Skeletal muscle satellite cell (primary cell): ENCODE data around the gene BST1. TPM values are rescaled to one million over a fixed set of nuclear protein-coding genes. Genes with fewer than 3 reads are reported as not detected.
A peak's percentile ranks its signal among the peaks of the same experiment; 100 is the strongest.

ENCODE experiments used
- H3K27me3 ChIP-seq: 2 replicates; pipeline ENCODE4 v1.7.0; 2013; ENCODE audit warnings: low read length; ENCODE audit not compliant: control insufficient read depth, insufficient read depth
- H3K36me3 ChIP-seq: 2 replicates; pipeline ENCODE4 v1.7.0; 2013; ENCODE audit warnings: mild to moderate bottlenecking, control low read depth, low read length; ENCODE audit not compliant: insufficient read depth
- H3K4me1 ChIP-seq: 2 replicates; pipeline ENCODE4 v1.7.0; 2013; ENCODE audit warnings: low read length; ENCODE audit not compliant: control insufficient read depth, insufficient read depth
- H3K4me2 ChIP-seq: 2 replicates; pipeline ENCODE4 v1.7.0; 2013; ENCODE audit warnings: mild to moderate bottlenecking, low read length
- H3K4me3 ChIP-seq: 2 replicates; pipeline ENCODE4 v1.7.0; 2013; ENCODE audit warnings: low read length
- H3K9ac ChIP-seq: 2 replicates; pipeline ENCODE4 v1.7.0; 2013; ENCODE audit warnings: mild to moderate bottlenecking, low read depth, low read length, moderate library complexity
- H3K9me3 ChIP-seq: replicated peaks from 2 replicates; pipeline ENCODE4 v1.7.0; 2013; ENCODE audit warnings: mild to moderate bottlenecking, control low read depth, low read length
- total RNA-seq: library from RNA; depleted of rRNA; stranded (reverse); fragments of >200 nt; gene quantifications from 2 replicates; pipeline ENCODE4 v1.2.3, GENCODE V29; 2012; rRNA removed

Gene BST1
- total RNA-seq: 3.8 and 4.8 TPM in 2 replicates

GRCh38 chr4:15702941-15703403 lies at the start of gene BST1:
TSS of gene BST1 (plus strand) at chr4:15703065. CDS start at chr4:15703145, 80 bp downstream.
- Histone ChIP-seq H3K9ac (peak within 1 kb of the TSS; percentile 79), H3K9me3 (no peaks in the 10 kb centered on the region), H3K4me1 (peaks cover 6% of the 10 kb centered on the region), H3K36me3 (no peaks in the 10 kb centered on the region), H3K4me2 (peak within 1 kb of the TSS; percentile 87), H3K27me3 (no peaks in the 10 kb centered on the region), H3K4me3 (peak within 1 kb of the TSS; percentile 74)

GRCh38 chr4:15653420-15653819 lies 49.4 kb upstream of the BST1 start:
- peak overlapping the region; percentile 98 for H3K4me2 ChIP-seq
- peak overlapping the region; percentile 90 for H3K4me3 ChIP-seq
- peak overlapping the region; percentile 98 for H3K9ac ChIP-seq
- no peaks in the 10 kb centered on the region for H3K36me3 ChIP-seq
- H3K27me3 ChIP-seq: no peaks in the 10 kb centered on the region
- H3K4me1 ChIP-seq: peaks cover 34% of the 10 kb centered on the region
- H3K9me3 ChIP-seq: no peaks in the 10 kb centered on the region

GRCh38 chr4:15653864-15654592 lies 48.8 kb upstream of the BST1 start:
- no peaks in the 10 kb centered on the region for H3K27me3 ChIP-seq
- no peaks in the 10 kb centered on the region for H3K36me3 ChIP-seq
- peak overlapping the region; percentile 90 for H3K4me3 ChIP-seq
- peak overlapping the region; percentile 98 for H3K9ac ChIP-seq
- H3K9me3 ChIP-seq: no peaks in the 10 kb centered on the region
- H3K4me2 ChIP-seq: peak overlapping the region; percentile 98
- H3K4me1 ChIP-seq: peaks cover 34% of the 10 kb centered on the region

GRCh38 chr4:15654593-15655222 lies 48.2 kb upstream of the BST1 start:
- Histone ChIP-seq H3K36me3 (no peaks in the 10 kb centered on the region), H3K4me3 (peak overlapping the region; percentile 90), H3K4me1 (peaks cover 37% of the 10 kb centered on the region), H3K27me3 (no peaks in the 10 kb centered on the region), H3K9ac (peak overlapping the region; percentile 98), H3K9me3 (no peaks in the 10 kb centered on the region), H3K4me2 (peak overlapping the region; percentile 98)

GRCh38 chr4:15655223-15656037 lies 47.4 kb upstream of the BST1 start, which contains the start of gene FBXL5:
TSS of gene FBXL5 (minus strand) at chr4:15655357. CDS start at chr4:15655287, 70 bp downstream.
- Histone ChIP-seq H3K9me3 (no peaks in the 10 kb centered on the region), H3K4me2 (peak within 1 kb of the TSS; percentile 98), H3K9ac (peak within 1 kb of the TSS; percentile 98), H3K4me3 (peak within 1 kb of the TSS; percentile 90), H3K27me3 (no peaks in the 10 kb centered on the region), H3K36me3 (no peaks in the 10 kb centered on the region), H3K4me1 (peaks cover 37% of the 10 kb centered on the region)

- Histone ChIP-seq H3K27me3 (no peaks in the 10 kb centered on the region), H3K9me3 (no peaks in the 10 kb centered on the region), H3K4me1 (peaks cover 37% of the 10 kb centered on the region), H3K36me3 (no peaks in the 10 kb centered on the region), H3K9ac (peak overlapping the region; percentile 98), H3K4me2 (peak overlapping the region; percentile 98), H3K4me3 (peak overlapping the region; percentile 90)
These were observed 46.8 kb upstream of the BST1 start for GRCh38 chr4:15656038-15656470.

- Histone ChIP-seq H3K27me3 (no peaks in the 10 kb centered on the region), H3K4me2 (no peak overlapping the region), H3K36me3 (no peaks in the 10 kb centered on the region), H3K9ac (no peak overlapping the region), H3K4me3 (no peak overlapping the region), H3K4me1 (peaks cover 25% of the 10 kb centered on the region), H3K9me3 (no peaks in the 10 kb centered on the region)
These were observed 45.5 kb upstream of the BST1 start for GRCh38 chr4:15657366-15657765.

GRCh38 chr4:15658136-15658770 lies 44.6 kb upstream of the BST1 start:
- H3K4me3 ChIP-seq: no peak overlapping the region
- H3K9ac ChIP-seq: no peak overlapping the region
- H3K4me2 ChIP-seq: no peak overlapping the region
- peaks cover 19% of the 10 kb centered on the region for H3K4me1 ChIP-seq
- no peaks in the 10 kb centered on the region for H3K9me3 ChIP-seq
- H3K27me3 ChIP-seq: no peaks in the 10 kb centered on the region
- H3K36me3 ChIP-seq: no peaks in the 10 kb centered on the region

- Histone ChIP-seq H3K36me3 (no peaks in the 10 kb centered on the region), H3K4me1 (peaks cover 19% of the 10 kb centered on the region), H3K9me3 (no peaks in the 10 kb centered on the region), H3K4me2 (no peak overlapping the region), H3K9ac (no peak overlapping the region), H3K27me3 (no peaks in the 10 kb centered on the region), H3K4me3 (no peak overlapping the region)
These were observed 44.1 kb upstream of the BST1 start for GRCh38 chr4:15658781-15659180.

- H3K4me2 ChIP-seq: no peak overlapping the region
- H3K27me3 ChIP-seq: no peaks in the 10 kb centered on the region
- peaks cover 19% of the 10 kb centered on the region for H3K4me1 ChIP-seq
- H3K9ac ChIP-seq: no peak overlapping the region
- no peaks in the 10 kb centered on the region for H3K9me3 ChIP-seq
- no peak overlapping the region for H3K4me3 ChIP-seq
- no peaks in the 10 kb centered on the region for H3K36me3 ChIP-seq
These were observed 42.9 kb upstream of the BST1 start for GRCh38 chr4:15659768-15660570.
